HepG2 (cell line): ENCODE measurements around the gene TRIM72. TPM values are rescaled to one million over a fixed set of nuclear protein-coding genes. Genes with fewer than 3 reads are reported as not detected.

Experiments used
- AKAP8 ChIP-seq: sonication (generic); formaldehyde crosslinking; IDR thresholded peaks from 2 replicates; pipeline ENCODE4 v1.5.1; 2020; ENCODE audit warnings: mild to moderate bottlenecking, missing genetic modification reagents
- CEBPG ChIP-seq: IDR thresholded peaks from 2 replicates; pipeline ENCODE4 v1.6.1; 2016
- ETV6 ChIP-seq: sonication (generic); formaldehyde crosslinking; conservative IDR thresholded peaks from 2 replicates; pipeline ENCODE4 v1.4.0; 2020; ENCODE audit warnings: missing genetic modification reagents
- HNF4G ChIP-seq, 2 experiments: sonication (generic) in 1 of 2; formaldehyde crosslinking in 1 of 2; IDR thresholded peaks; 2 replicates each; pipeline versions ENCODE4 v1.4.0 to v1.6.1; 2011 to 2020; ENCODE audit warnings: borderline replicate concordance in 2 of 2, low read depth in 2 of 2, mild to moderate bottlenecking in 2 of 2, low read length in 1 of 2, missing genetic modification reagents in 1 of 2, moderate library complexity in 1 of 2
- NONO ChIP-seq, 2 experiments: fragments of 450-650 bp in 1 of 2; sonication (generic) in 1 of 2; formaldehyde crosslinking in 1 of 2; IDR thresholded peaks in 1 of 2; conservative IDR thresholded peaks in 1 of 2; 2 replicates each; pipeline versions ENCODE4 v1.6.1 to v1.8.0; 2017 to 2022; ENCODE audit warnings: mild to moderate bottlenecking in 1 of 2, missing genetic modification reagents in 1 of 2, moderate library complexity in 1 of 2
- PREB ChIP-seq: sonication (generic); formaldehyde crosslinking; IDR thresholded peaks from 2 replicates; pipeline ENCODE4 v1.4.0; 2020; ENCODE audit warnings: missing genetic modification reagents
- RARG ChIP-seq: sonication (generic); formaldehyde crosslinking; IDR thresholded peaks from 2 replicates; pipeline ENCODE4 v1.4.0; 2020; ENCODE audit warnings: low read depth, mild to moderate bottlenecking, missing genetic modification reagents
- RBM39 ChIP-seq: fragments of 200-400 bp; formaldehyde crosslinking; IDR thresholded peaks from one replicate; pipeline ENCODE4 v1.6.1; 2018; ENCODE audit warnings: antibody characterized with exemption, mild to moderate bottlenecking, low read depth, low read length; ENCODE audit not compliant: poor library complexity, severe bottlenecking
- RFXAP ChIP-seq: sonication (generic); formaldehyde crosslinking; IDR thresholded peaks from 2 replicates; pipeline ENCODE4 v1.4.0; 2020; ENCODE audit warnings: missing genetic modification reagents, borderline replicate concordance
- STAG1 ChIP-seq: sonication (generic); formaldehyde crosslinking; IDR thresholded peaks from 2 replicates; pipeline ENCODE4 v1.4.0; 2020; ENCODE audit warnings: missing genetic modification reagents
- UBTF ChIP-seq: sonication (generic); formaldehyde crosslinking; IDR thresholded peaks from 2 replicates; pipeline ENCODE4 v1.4.0; 2020; ENCODE audit warnings: mild to moderate bottlenecking, missing genetic modification reagents
- ZNF274 ChIP-seq: sonication (generic); formaldehyde crosslinking; IDR thresholded peaks from 2 replicates; pipeline ENCODE4 v1.5.1; 2020; ENCODE audit warnings: mild to moderate bottlenecking, missing genetic modification reagents
- ZNF691 ChIP-seq: sonication (generic); formaldehyde crosslinking; IDR thresholded peaks from 2 replicates; pipeline ENCODE4 v1.4.0; 2020; ENCODE audit warnings: missing genetic modification reagents, low read depth, mild to moderate bottlenecking, borderline replicate concordance
- ZNF766 ChIP-seq: sonication (generic); formaldehyde crosslinking; IDR thresholded peaks from 2 replicates; pipeline ENCODE4 v1.5.0; 2020; ENCODE audit warnings: missing genetic modification reagents, borderline replicate concordance
- ZNF770 ChIP-seq: sonication (generic); formaldehyde crosslinking; IDR thresholded peaks from 2 replicates; pipeline ENCODE4 v1.5.0; 2020; ENCODE audit warnings: mild to moderate bottlenecking, missing genetic modification reagents
- ZSCAN20 ChIP-seq: sonication (generic); formaldehyde crosslinking; IDR thresholded peaks from 2 replicates; pipeline ENCODE4 v1.4.0; 2020; ENCODE audit warnings: missing genetic modification reagents, mild to moderate bottlenecking, borderline replicate concordance
- polyA plus RNA-seq, 8 experiments: library from polyadenylated mRNA; depleted of rRNA in 3 of 8; stranded (reverse) in 7 of 8; unstranded in 1 of 8; fragments of >200 nt; fragmentation: Illumina TruSeq in 4 of 8; extraction: Trizol in 4 of 8; gene quantifications; 2 replicates each; pipeline versions ENCODE4 v1.2.1 to v1.2.3, GENCODE V29; 2011 to 2016; ENCODE audit warnings: low read depth in 4 of 8, missing spikeins in 1 of 8, mixed read lengths in 1 of 8; ENCODE audit not compliant: insufficient read depth in 1 of 8
- total RNA-seq, 5 experiments: library from RNA; depleted of rRNA; stranded (reverse); fragments of >200 nt; fragmentation: Illumina TruSeq; extraction: Trizol; gene quantifications; 2 replicates each; pipeline ENCODE4 v1.2.3, GENCODE V29; 2016; ENCODE audit warnings: low read depth in 1 of 5
- TF ChIP-seq, protein P1 (sequence below): sonication (generic); formaldehyde crosslinking; IDR thresholded peaks from 2 replicates; pipeline ENCODE4 v1.4.0; 2020; ENCODE audit warnings: low read depth, mild to moderate bottlenecking, missing genetic modification reagents
- TF ChIP-seq, protein P2 (sequence below): sonication (generic); formaldehyde crosslinking; IDR thresholded peaks from 2 replicates; pipeline ENCODE4 v1.4.0; 2020; ENCODE audit warnings: missing genetic modification reagents
- TF ChIP-seq, protein P3 (sequence below): sonication (generic); formaldehyde crosslinking; IDR thresholded peaks from 2 replicates; pipeline ENCODE4 v1.4.0; 2020; ENCODE audit warnings: missing genetic modification reagents

TRIM72 gene
- total and polyA plus RNA-seq, 2 of the 13 experiments (the other 11 are each of a cell fraction or from before 2014, with no cell fraction given): not detected

GRCh38 chr16:31167315-31167714 is 46.6 kb upstream of the TRIM72 start (continued):
- TF ChIP-seq, protein P1, sequence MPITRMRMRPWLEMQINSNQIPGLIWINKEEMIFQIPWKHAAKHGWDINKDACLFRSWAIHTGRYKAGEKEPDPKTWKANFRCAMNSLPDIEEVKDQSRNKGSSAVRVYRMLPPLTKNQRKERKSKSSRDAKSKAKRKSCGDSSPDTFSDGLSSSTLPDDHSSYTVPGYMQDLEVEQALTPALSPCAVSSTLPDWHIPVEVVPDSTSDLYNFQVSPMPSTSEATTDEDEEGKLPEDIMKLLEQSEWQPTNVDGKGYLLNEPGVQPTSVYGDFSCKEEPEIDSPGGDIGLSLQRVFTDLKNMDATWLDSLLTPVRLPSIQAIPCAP: no peak
- TF ChIP-seq ZNF766: no peak
- TF ChIP-seq ZSCAN20 (CRISPR knock-in tag): no peak
- TF ChIP-seq ZNF274 (CRISPR knock-in tag): no peak
- TF ChIP-seq STAG1: no peak
- TF ChIP-seq ETV6 (CRISPR knock-in tag): no peak
- no peak for TF ChIP-seq ZNF691 (CRISPR knock-in tag)
- TF ChIP-seq HNF4G (IDR thresholded peaks at IDR 0.05; ENCODE audit: borderline replicate concordance, low read depth, low read length): no peak
- no peak for TF ChIP-seq HNF4G (CRISPR knock-in tag; IDR thresholded peaks at IDR 0.05; ENCODE audit: borderline replicate concordance, low read depth)
- peak; percentile 97 for TF ChIP-seq ZNF770
- TF ChIP-seq NONO (IDR thresholded peaks at IDR 0.05): no peak
- TF ChIP-seq NONO (CRISPR knock-in tag; conservative IDR thresholded peaks at IDR 0.05): no peak
- TF ChIP-seq CEBPG (CRISPR knock-in tag): peak; percentile 51
- TF ChIP-seq RARG (CRISPR knock-in tag): no peak
- TF ChIP-seq, protein P2, sequence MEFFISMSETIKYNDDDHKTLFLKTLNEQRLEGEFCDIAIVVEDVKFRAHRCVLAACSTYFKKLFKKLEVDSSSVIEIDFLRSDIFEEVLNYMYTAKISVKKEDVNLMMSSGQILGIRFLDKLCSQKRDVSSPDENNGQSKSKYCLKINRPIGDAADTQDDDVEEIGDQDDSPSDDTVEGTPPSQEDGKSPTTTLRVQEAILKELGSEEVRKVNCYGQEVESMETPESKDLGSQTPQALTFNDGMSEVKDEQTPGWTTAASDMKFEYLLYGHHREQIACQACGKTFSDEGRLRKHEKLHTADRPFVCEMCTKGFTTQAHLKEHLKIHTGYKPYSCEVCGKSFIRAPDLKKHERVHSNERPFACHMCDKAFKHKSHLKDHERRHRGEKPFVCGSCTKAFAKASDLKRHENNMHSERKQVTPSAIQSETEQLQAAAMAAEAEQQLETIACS: no peak
- TF ChIP-seq RBM39: no peak
- TF ChIP-seq, protein P3, sequence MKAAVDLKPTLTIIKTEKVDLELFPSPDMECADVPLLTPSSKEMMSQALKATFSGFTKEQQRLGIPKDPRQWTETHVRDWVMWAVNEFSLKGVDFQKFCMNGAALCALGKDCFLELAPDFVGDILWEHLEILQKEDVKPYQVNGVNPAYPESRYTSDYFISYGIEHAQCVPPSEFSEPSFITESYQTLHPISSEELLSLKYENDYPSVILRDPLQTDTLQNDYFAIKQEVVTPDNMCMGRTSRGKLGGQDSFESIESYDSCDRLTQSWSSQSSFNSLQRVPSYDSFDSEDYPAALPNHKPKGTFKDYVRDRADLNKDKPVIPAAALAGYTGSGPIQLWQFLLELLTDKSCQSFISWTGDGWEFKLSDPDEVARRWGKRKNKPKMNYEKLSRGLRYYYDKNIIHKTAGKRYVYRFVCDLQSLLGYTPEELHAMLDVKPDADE (CRISPR knock-in tag): no peak
- no peak for TF ChIP-seq UBTF (CRISPR knock-in tag)
- TF ChIP-seq PREB (CRISPR knock-in tag): no peak
- no peak for TF ChIP-seq AKAP8
- no peak for TF ChIP-seq RFXAP (CRISPR knock-in tag)
